Hypothalamus (tissue), 51 donors: ENCODE data around the gene LRRN2.
"Not testable (repeated sequence)": the region's sequence is repeated elsewhere in the genome, so short reads cannot be mapped to it uniquely, and the experiment has no call there.

Experiments used
- DNase-seq, 51 donors: peaks; one replicate each; lab custom pipeline; 2025; lab: John Stamatoyannopoulos, UW

The LRRN2 gene

DNA sequence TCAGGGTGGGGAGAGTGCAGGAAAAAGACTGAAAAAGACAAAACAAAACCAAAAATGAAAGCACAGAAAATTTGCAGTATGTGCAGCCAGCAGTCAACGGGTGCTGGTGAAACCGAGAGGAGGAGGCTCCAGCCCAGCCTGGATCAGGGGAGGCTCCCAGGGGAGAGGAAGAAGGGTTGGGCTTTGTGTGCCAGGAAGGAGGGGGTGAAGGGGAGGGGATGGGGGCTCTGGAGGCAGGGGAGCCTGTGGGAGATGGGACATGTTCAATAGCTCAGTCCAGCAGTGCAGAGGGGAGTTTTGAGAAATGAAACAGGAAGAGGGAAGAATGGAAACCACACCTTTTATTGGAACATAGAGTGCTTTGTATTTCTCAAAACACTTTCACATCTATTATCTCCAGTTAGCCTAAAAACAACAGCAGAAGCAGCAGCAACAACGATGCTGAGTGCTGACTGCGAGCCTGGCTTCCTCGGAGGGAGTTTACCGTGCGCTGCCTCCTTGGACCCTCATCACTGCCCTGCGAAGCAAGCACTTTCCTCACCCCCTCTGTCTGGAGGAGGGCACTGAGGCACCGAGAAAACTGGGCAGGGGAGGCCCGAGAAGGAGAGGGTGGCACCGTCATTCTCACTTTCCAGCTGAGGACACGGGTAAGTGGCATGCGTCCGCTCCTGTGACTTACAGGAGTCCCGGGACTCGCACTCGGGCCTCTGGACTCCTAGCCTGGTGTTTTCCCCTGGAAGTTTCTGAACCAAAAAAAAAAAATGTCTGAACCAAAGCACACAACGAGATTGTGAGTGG lies 106.5 kb downstream of the LRRN2 start:
- DNase-seq, result peak in 1 of 51 donors; percentile 6

DNA sequence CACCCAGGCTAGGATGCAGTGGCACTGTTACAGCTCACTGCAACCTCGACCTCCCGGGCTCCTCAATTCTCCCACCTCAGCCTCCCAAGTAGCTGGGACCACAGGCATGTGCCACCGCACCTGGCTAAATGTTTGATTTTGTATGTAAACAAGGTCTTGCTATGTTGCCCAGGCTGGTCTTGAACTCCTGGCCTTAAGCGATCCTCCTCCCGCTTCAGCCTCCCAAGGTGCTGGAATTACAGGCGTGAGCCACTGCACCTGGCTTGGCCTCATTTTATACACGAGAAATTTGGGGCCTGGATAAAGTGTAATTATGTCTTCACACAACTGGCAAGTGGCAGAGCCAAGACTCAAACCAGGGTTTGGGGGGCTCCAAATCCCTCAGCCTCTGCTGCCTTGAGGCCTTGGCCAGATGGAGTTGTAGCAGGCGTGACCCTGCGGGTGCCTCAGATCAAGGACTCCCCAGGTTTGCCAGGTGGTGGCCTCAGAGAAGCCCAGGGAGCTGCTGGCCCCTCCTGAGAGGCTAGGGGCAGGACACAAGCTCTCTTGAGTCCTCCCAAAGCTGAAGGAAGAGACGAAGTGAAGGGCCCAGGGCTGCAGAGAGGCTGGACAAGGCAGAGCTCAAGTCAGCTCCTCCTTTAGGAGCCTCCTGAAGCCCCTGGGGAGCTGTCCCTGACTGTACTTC lies 107.6 kb downstream of the LRRN2 start:
- DNase-seq, result no peak

DNA sequence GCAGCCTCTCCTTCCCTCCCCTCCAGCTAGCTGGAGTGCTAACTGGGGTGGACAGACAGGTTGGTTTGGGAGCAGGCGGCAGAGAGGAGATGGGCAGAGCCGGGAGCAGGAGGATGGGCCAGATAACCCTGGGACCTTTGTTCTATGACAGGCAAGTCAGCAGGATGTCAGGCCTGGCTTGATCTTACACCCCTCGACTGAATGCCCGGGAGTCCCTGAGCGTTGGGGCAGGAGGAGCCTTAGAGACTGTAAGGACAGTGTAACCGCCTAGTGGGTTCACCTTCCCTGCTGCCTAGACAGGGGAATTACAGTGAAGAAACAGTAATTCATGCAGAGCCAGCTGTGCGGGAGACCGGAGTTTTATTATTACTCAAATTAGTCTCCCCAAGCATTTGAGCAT lies 109.1 kb downstream of the LRRN2 start:
- no peak for DNase-seq

DNA sequence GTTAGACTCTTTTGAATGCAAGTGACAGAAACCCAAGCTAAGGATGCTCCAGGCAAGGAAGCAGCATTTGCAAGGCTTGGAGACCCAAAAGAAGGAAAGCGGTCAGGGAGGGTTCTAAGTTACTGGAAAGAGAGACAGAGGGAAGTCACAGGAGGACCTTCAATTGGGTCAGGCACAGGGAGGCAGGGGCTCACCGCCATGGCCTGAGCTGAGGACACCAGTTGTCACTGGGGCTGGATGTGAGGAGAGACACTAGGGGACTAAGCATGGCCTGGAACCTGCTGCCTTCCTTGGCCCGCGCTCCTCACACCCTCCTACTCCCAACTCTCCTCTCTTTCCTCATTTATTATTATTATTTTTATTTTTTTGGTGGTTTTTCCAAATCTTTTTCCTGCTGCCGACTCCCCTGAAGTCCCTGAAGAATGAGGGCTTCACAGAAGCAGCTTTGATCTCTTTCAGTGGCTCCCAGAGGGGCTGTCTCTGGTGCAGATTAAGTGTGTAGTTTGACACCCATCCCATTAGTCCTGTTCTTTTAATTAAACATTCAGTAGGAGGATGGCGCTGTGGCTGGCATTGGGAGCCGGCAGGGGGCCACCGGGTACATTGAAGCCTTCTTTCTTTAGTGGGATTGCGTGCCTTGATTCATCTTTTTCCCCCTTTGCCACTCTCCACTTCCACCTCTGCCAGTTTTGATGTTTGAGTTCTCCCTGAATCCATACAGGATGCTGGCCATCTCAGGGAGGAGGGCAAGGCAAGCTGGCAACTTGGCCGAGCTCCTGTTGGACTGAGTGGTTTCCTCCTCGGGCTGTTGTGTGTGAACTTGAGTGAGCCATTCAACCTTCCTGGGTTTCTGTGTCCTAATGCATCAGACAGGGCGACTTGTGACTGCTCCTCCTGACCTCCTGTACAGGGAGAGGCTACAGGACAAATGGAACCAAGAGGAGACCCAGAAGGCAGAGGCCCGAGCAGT lies 110.0 kb downstream of the LRRN2 start:
- no peak for DNase-seq

DNA sequence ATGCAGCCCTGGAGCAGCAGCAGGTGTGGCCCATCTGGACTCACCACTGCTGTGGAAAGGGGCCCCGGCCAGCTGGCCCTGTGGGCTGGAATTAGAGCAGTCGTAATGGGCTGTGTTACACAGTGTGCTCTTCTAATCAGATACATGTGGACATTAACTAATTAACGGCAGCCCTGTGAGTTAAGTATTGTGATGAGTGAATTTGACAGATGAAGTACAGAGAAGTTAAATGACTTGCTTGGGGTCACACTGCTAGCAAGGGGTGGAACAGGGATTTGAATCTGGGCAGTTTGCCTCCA lies 110.7 kb downstream of the LRRN2 start:
- DNase-seq, result peak in 1 of 51 donors; percentile 5

DNA sequence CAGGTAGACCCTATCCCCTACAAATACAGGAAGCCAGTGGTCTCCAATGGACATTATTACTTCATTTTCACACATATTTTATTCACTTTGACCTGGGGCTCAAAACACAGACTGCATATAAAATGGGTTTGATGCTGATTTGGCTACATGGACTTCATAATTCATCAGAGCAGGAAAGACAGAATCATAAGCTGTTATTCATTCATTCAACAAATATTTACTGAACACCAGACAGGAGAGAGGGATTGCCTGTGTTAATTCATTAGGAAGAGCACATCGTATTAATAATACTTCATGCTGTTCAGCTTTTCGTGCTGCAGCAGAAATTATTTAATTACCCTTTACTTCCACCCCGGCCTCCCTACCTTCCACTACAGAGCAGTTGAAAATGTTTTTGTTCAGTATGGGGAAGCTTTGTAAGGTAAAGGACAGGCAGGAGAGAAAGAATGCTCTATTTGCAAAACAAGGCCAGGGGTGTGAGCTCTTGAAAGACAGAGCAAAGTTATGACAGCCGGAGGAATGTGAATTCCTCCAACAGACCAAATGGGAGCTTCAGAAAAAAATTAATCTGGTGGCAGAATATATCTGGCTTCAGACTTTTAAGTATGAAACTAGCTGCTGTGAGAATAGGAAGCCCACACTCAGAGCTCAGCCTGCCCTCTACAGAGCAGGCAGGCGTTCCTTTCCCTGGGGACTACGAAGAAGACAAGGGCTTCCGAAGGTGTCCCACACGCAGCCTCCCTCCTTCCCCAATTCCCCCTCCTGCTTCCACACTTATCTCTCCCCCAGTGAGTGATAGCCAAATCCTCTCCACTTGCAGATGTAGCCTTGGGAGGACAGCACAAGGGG lies 111.3 kb downstream of the LRRN2 start:
- no peak for DNase-seq

DNA sequence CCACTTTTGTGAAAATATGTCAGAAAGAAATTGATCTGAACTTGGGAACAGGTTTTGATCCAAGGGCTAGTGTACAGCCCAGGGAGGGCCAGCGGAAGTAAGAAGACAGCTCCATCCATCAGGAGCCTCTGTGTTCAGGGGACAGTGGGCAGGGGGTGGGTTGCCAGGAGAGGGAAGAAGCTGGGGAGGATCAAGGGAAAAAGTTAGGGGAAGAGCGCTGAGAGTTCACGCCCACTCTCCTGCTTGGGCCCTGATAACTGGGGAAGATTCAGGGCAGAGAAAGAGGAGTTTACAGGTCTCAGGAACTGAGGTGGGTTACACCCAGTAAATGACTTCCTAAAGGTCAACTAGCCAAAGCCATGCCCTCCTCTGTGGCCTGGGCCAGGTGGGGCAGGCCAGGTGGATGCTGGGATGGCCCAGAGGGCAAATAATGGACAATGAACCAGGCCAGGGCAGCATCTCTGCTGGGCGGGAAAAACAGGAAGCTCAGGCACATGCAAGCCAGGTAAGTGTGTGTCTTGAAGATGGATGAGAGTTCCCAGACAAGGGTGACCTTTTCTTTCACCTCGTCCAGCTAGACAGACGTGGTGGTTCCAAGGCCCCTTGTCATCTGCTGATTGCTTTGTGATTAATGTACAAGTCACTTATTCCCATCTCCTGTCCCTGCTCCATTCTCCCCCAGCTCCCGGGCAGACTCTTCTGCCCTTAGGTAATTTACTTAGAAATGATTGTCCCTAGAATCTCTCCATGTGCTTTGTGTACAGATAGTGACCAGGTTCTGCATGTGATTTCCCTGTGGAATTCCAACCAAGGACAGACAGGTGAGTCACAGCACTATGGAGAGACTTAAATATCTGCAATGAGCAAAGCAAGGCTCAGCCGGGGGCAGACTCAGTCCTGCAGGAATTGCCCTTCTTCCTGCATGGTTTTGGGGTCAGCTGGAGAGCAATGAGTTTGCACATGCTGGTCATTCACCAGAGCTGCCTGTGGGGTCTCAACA lies 112.3 kb downstream of the LRRN2 start:
- no peak for DNase-seq

DNA sequence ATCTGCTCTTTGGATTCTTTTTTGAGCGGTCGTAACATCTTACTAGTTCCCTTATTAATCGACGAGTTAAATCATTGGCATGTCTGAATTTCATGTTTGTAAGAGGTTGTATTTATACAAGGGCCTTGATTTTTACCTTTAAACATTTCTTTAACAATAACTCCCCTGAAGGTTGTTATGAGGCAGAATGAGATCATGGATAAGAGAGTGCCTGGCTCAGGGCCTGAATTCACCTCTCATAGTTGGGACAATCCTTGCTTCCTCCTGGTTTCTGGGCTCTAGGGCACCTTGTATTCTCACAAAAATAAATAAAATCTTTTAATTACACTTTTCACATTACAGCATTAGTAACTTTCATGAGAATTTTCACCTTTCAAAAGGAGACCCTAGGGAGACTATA lies 113.9 kb downstream of the LRRN2 start:
- no peak for DNase-seq

DNA sequence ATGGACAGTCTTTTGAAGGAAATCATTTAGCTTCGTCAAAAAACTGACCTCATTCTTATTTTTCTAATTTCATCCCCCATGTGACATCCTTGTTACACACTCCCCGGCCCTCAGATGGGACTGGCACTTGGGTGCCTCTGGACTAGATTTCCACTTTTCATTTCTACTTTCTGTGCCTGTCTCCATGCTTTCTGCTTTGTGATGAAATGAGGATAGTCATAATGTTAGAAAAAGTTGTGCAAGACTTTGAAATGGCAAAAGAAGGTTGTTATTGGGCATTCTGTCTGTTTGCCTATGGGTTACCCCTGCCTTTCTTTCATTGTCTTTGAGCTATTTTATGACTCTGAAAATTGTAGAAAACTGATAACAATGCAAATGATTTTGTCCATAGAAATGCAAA lies 114.4 kb downstream of the LRRN2 start:
- no peak for DNase-seq

DNA sequence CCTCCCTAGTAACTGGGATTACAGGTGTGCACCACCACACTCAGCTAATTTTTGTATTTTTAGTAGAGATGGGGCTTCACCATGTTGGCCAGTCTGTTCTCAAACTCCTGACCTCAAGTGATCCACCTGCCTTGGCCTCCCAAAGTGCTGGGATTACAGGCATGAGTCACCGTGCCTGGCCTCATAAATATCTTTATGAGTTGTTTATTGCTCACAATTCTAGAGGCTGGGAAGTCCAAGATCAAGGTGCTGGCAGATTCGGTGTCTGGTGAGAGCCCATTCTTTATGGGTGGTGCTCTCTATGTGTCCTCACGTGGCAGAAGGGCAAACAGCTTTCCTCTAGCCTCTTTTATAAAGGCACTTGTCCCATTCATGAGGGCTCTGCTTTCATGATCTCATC lies 115.5 kb downstream of the LRRN2 start:
- DNase-seq, result not testable (repeated sequence)

DNA sequence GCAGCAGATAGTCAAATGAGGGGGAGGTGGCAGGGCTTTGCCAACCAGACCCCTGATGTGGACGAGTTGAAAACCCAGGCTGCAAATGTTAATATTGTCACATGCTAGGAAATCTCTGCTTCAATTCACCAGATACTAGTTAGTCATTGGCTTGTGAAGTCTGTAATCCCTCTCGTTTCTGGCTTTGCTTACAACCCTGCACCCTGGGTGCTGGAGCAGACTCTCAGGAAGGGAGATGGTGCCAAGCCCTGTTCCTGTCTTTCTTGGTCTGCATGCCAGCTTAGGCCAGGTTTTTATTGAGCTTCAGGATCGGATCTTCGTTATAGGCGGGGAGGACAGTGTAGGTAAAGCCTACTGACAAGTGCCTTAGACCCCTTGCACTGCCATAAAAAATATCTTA lies 116.1 kb downstream of the LRRN2 start:
- DNase-seq, result no peak

DNA sequence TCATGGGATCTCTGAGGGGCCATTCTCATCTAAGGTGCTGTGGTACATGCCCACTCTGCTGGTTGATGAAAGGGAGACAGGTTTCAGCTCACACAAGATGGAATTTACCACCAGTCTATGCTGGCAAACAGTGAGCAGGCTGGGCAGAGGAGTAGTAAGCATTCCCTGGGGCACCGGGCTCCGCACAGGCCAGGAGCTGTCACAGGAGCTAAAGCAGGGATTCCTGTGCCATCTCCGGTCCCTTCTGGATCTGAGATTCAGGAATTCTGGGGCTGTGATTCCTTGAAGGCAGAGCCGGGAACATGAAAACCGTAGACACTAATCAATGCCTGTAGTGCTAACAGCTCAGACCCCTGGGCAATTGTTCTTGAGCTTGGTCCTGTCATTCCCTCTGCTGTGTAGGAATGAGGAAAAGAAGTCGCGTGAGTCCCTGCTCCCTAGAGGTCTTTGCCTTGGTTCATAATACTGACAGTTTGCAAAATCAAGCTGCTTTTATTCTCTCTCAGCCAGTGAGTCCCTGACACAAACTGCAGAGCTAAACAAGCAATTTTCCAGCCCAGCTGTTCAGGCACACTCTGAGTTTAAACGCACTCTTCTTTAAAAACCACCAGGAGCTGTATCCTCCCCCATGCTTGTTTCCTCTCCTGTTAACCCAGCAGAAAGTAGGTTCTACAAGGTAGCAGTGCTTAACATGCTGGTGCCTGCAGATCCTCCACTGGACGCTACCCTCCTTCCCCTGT lies 116.8 kb downstream of the LRRN2 start:
- DNase-seq, result no peak
